Measurements from ENCODE around the gene CYP2B6.
"Not testable (repeated sequence)": the region's sequence is repeated elsewhere in the genome, so short reads cannot be mapped to it uniquely, and the experiment has no call there.

CYP2B6 gene

DNA sequence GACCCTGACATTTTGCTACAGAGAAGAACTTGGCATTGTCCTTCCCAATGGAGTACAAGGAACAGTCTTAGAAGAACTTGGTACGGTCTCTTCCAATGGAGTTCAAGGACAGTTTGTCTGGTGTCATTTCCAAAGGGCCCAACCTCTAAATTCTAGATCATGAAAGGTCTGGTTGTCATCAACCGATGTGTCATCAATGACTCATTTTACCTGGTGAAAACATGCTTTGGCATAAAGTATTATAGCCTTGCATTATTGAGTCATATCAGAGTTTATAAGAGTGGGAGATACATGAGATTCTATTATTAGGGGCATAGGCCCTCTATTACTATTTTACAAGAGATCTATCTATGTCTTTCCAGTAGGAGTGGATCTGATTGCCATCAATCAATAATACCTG is 4.3 kb downstream of the CYP2B6 start:
- no peaks in the 10 kb centered on the region for H3K27me3 ChIP-seq (ENCODE audit: control insufficient read depth, low read length)
- no peak overlapping the region for H3K27ac ChIP-seq (ENCODE audit: low read depth, low read length)
- H3K4me2 ChIP-seq (ENCODE audit: low read length): no peak overlapping the region
- no peak overlapping the region for H3K4me3 ChIP-seq (ENCODE audit: low read length)
- H3K9me2 ChIP-seq (replicated peaks; ENCODE audit: control insufficient read depth, low read length): no peaks in the 10 kb centered on the region
- H3K9me3 ChIP-seq (ENCODE audit: control insufficient read depth, insufficient read depth, low read length): no peaks in the 10 kb centered on the region
- H3K4me1 ChIP-seq (ENCODE audit: control insufficient read depth, low read length): no peaks in the 10 kb centered on the region
- no peak for TF ChIP-seq EZH2phosphoT487 (IDR thresholded peaks at IDR 0.05; ENCODE audit: borderline replicate concordance, low read length)
- TF ChIP-seq, protein P1, sequence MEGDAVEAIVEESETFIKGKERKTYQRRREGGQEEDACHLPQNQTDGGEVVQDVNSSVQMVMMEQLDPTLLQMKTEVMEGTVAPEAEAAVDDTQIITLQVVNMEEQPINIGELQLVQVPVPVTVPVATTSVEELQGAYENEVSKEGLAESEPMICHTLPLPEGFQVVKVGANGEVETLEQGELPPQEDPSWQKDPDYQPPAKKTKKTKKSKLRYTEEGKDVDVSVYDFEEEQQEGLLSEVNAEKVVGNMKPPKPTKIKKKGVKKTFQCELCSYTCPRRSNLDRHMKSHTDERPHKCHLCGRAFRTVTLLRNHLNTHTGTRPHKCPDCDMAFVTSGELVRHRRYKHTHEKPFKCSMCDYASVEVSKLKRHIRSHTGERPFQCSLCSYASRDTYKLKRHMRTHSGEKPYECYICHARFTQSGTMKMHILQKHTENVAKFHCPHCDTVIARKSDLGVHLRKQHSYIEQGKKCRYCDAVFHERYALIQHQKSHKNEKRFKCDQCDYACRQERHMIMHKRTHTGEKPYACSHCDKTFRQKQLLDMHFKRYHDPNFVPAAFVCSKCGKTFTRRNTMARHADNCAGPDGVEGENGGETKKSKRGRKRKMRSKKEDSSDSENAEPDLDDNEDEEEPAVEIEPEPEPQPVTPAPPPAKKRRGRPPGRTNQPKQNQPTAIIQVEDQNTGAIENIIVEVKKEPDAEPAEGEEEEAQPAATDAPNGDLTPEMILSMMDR (IDR thresholded peaks at IDR 0.05; ENCODE audit: low read depth, low read length, poor library complexity, severe bottlenecking): no peak
- H3F3A ChIP-seq (ENCODE audit: control insufficient read depth, insufficient read depth): no peaks in the 10 kb centered on the region
- H4K20me1 ChIP-seq (ENCODE audit: control insufficient read depth, insufficient read depth, low read depth, low read length): no peaks in the 10 kb centered on the region
- H3K79me2 ChIP-seq (ENCODE audit: control insufficient read depth, low read length): no peaks in the 10 kb centered on the region
- no peaks in the 10 kb centered on the region for H3K36me3 ChIP-seq (ENCODE audit: control insufficient read depth, low read length)

DNA sequence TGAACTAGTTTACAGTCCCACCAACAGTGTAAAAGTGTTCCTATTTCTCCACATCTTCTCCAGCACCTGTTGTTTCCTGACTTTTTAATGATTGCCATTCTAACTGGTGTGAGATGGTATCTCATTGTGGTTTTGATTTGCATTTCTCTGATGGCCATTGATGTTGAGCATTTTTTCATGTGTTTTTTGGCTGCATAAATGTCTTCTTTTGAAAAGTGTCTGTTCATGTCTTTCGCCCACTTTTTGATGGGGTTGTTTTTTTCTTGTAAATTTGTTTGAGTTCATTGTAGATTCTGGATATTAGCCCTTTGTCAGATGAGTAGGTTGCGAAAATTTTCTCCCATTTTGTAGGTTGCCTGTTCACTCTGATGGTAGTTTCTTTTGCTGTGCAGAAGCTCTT is 7.9 kb downstream of the CYP2B6 start:
- H3K27ac ChIP-seq (ENCODE audit: low read depth, low read length); H4K20me1 ChIP-seq (ENCODE audit: control insufficient read depth, insufficient read depth, low read depth, low read length); H3K79me2 ChIP-seq (ENCODE audit: control insufficient read depth, low read length); H3K4me1 ChIP-seq (ENCODE audit: control insufficient read depth, low read length); H3K4me3 ChIP-seq (ENCODE audit: low read length); H3K9me3 ChIP-seq (ENCODE audit: control insufficient read depth, insufficient read depth, low read length); H3F3A ChIP-seq (ENCODE audit: control insufficient read depth, insufficient read depth); H3K27me3 ChIP-seq (ENCODE audit: control insufficient read depth, low read length); H3K9me2 ChIP-seq (replicated peaks; ENCODE audit: control insufficient read depth, low read length); H3K36me3 ChIP-seq (ENCODE audit: control insufficient read depth, low read length); H3K4me2 ChIP-seq (ENCODE audit: low read length): not testable (repeated sequence)

DNA sequence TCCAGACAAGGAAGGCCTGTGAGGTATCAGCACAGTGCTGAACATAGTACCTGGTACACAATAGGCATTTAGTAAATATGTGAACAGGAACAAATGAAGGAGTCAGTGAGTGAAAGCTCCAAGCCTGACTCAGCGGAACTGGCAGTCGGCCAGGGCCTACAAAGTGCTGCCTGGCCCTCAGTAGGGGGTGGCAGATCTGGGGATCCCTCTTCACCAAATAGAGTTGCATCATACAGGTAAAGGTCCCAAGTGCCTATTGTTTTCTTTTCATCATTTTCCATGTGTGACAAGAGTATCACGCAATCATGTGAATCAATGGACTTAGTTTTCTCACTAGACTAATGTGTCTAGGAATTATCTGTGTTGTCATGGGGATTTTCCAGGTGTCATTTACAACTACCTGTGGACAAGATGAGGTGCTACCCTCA is 9.2 kb downstream of the CYP2B6 start:
- Histone ChIP-seq H3F3A (ENCODE audit: control insufficient read depth, insufficient read depth) (no peaks in the 10 kb centered on the region), H3K27me3 (ENCODE audit: control insufficient read depth, low read length) (no peaks in the 10 kb centered on the region), H3K4me3 (ENCODE audit: low read length) (no peak overlapping the region), H3K9me3 (ENCODE audit: control insufficient read depth, insufficient read depth, low read length) (no peaks in the 10 kb centered on the region), H4K20me1 (ENCODE audit: control insufficient read depth, insufficient read depth, low read depth, low read length) (no peaks in the 10 kb centered on the region), H3K79me2 (ENCODE audit: control insufficient read depth, low read length) (no peaks in the 10 kb centered on the region), H3K9me2 (replicated peaks; ENCODE audit: control insufficient read depth, low read length) (no peaks in the 10 kb centered on the region), H3K4me2 (ENCODE audit: low read length) (no peak overlapping the region), H3K27ac (ENCODE audit: low read depth, low read length) (no peak overlapping the region), H3K36me3 (ENCODE audit: control insufficient read depth, low read length) (no peaks in the 10 kb centered on the region), H3K4me1 (ENCODE audit: control insufficient read depth, low read length) (no peaks in the 10 kb centered on the region)
- TF ChIP-seq, protein P1 (IDR thresholded peaks at IDR 0.05; ENCODE audit: low read depth, low read length, poor library complexity, severe bottlenecking): no peak
- no peak for TF ChIP-seq EZH2phosphoT487 (IDR thresholded peaks at IDR 0.05; ENCODE audit: borderline replicate concordance, low read length)

DNA sequence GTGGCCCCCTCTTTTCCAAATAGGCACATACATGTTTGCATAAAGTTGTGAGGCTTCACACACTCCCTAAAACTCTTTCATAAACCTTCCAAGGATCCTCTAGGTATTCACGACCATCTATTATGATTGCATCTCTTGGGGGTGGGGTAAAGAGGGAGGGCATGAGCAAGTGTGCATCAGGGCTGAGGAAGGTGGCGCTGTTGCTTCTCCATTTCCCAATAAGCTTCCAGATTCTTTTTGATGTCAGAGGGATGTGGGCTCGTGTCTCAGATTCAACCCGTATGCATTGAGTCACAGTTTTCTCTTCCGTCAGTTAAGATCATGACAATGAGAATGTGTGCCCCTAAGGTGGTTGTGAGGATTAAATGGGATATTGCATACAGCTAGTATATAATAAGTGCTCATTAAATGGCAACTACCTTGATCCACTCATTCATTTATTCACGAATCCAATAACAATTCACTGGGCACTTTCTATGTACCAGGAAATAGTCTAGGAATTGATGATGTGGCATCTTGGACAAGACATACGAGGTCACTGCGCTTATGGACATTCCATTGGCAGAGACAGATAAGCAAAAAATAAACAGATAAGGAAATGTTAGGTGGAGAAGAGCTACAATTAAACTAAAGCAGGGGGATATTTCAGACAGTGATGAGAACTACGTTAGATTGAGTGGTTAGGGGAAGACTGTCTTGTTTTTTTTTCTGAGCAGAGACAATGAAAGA is 10.3 kb downstream of the CYP2B6 start:
- Histone ChIP-seq H3K4me3 (ENCODE audit: low read length) (no peak overlapping the region), H3K36me3 (ENCODE audit: control insufficient read depth, low read length) (no peaks in the 10 kb centered on the region), H3K4me2 (ENCODE audit: low read length) (no peak overlapping the region), H3F3A (ENCODE audit: control insufficient read depth, insufficient read depth) (no peaks in the 10 kb centered on the region), H3K27ac (ENCODE audit: low read depth, low read length) (no peak overlapping the region), H3K9me3 (ENCODE audit: control insufficient read depth, insufficient read depth, low read length) (no peaks in the 10 kb centered on the region), H4K20me1 (ENCODE audit: control insufficient read depth, insufficient read depth, low read depth, low read length) (no peaks in the 10 kb centered on the region), H3K9me2 (replicated peaks; ENCODE audit: control insufficient read depth, low read length) (no peaks in the 10 kb centered on the region), H3K4me1 (ENCODE audit: control insufficient read depth, low read length) (no peaks in the 10 kb centered on the region), H3K79me2 (ENCODE audit: control insufficient read depth, low read length) (no peaks in the 10 kb centered on the region), H3K27me3 (ENCODE audit: control insufficient read depth, low read length) (0 out of 2 replicates have a peak, but pooled peaks cover under 1% of the 10 kb centered on the region)
- TF ChIP-seq, protein P1 (IDR thresholded peaks at IDR 0.05; ENCODE audit: low read depth, low read length, poor library complexity, severe bottlenecking): peak; percentile 13
- no peak for TF ChIP-seq EZH2phosphoT487 (IDR thresholded peaks at IDR 0.05; ENCODE audit: borderline replicate concordance, low read length)

DNA sequence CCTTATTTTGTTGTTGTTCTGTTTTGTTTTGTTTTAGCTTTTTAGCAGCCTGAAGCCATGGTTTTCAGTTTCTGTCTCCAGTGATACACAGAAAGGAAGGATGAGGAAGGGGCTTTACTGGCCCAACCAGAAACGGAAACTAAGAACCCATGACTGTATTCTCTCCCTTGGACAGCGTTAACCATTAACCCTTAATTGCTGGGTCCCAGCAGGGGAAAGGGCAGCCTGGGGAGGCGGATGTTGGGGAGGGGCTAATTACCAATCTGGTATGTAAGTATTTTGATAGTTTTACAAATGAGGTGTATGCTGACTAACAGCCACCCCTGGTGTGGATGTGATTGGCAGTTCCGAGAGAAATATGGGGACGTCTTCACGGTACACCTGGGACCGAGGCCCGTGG is 12.6 kb downstream of the CYP2B6 start:
- not testable (repeated sequence) for H3K4me3 ChIP-seq (ENCODE audit: low read length); H3K9me2 ChIP-seq (replicated peaks; ENCODE audit: control insufficient read depth, low read length); H3K27ac ChIP-seq (ENCODE audit: low read depth, low read length); H3K36me3 ChIP-seq (ENCODE audit: control insufficient read depth, low read length); H4K20me1 ChIP-seq (ENCODE audit: control insufficient read depth, insufficient read depth, low read depth, low read length); H3K9me3 ChIP-seq (ENCODE audit: control insufficient read depth, insufficient read depth, low read length); H3F3A ChIP-seq (ENCODE audit: control insufficient read depth, insufficient read depth); H3K27me3 ChIP-seq (ENCODE audit: control insufficient read depth, low read length); H3K4me1 ChIP-seq (ENCODE audit: control insufficient read depth, low read length); H3K79me2 ChIP-seq (ENCODE audit: control insufficient read depth, low read length); H3K4me2 ChIP-seq (ENCODE audit: low read length)
